MM.1S (cell line): ENCODE data around the gene E2F3.

Source experiments
- DNase-seq: peaks from one replicate; pipeline ENCODE4 v3.0.0-alpha.2; 2015
- H2AFZ ChIP-seq: fragments of 300-600 bp; sonication (generic); 2 replicates; pipeline ENCODE4 v1.6.0; 2016; ENCODE audit warnings: antibody characterized with exemption, low read length
- H3F3A ChIP-seq: fragments of 300-600 bp; sonication (generic); 2 replicates; pipeline ENCODE4 v1.6.1; 2016; ENCODE audit warnings: mild to moderate bottlenecking, antibody characterized with exemption, low read length, moderate library complexity, mixed read lengths; ENCODE audit not compliant: insufficient read depth
- H3K27ac ChIP-seq: fragments of 300-600 bp; sonication (generic); 2 replicates; pipeline ENCODE4 v1.5.1; 2016; ENCODE audit warnings: mild to moderate bottlenecking, low read length
- H3K27me3 ChIP-seq: fragments of 300-600 bp; sonication (generic); replicated peaks from 2 replicates; pipeline ENCODE4 v1.6.0; 2016; ENCODE audit warnings: low read length; ENCODE audit not compliant: insufficient read depth
- H3K36me3 ChIP-seq: fragments of 300-600 bp; sonication (generic); replicated peaks from 2 replicates; pipeline ENCODE4 v1.6.1; 2016; ENCODE audit warnings: mild to moderate bottlenecking, low read length, mixed read lengths; ENCODE audit not compliant: insufficient read depth
- H3K4me1 ChIP-seq: fragments of 300-600 bp; sonication (generic); 2 replicates; pipeline ENCODE4 v1.6.1; 2016; ENCODE audit warnings: low read length, mixed read lengths
- H3K4me2 ChIP-seq: fragments of 300-600 bp; sonication (generic); 2 replicates; pipeline ENCODE4 v1.6.0; 2016; ENCODE audit warnings: low read depth, low read length
- H3K4me3 ChIP-seq: fragments of 300-600 bp; sonication (generic); 2 replicates; pipeline ENCODE4 v1.5.1; 2016; ENCODE audit warnings: low read length, mixed read lengths
- H3K79me2 ChIP-seq: fragments of 300-600 bp; sonication (generic); 2 replicates; pipeline ENCODE4 v1.6.1; 2016; ENCODE audit warnings: mixed run types, low read length, mixed read lengths
- H3K9ac ChIP-seq: fragments of 300-600 bp; sonication (generic); 2 replicates; pipeline ENCODE4 v1.6.1; 2016; ENCODE audit warnings: low read length, mixed read lengths
- H3K9me2 ChIP-seq: fragments of 300-600 bp; sonication (generic); replicated peaks from 2 replicates; pipeline ENCODE4 v1.6.1; 2016; ENCODE audit warnings: mild to moderate bottlenecking, low read length, mixed read lengths; ENCODE audit not compliant: insufficient read depth
- H3K9me3 ChIP-seq: fragments of 300-600 bp; sonication (generic); replicated peaks from 2 replicates; pipeline ENCODE4 v1.6.1; 2016; ENCODE audit warnings: mild to moderate bottlenecking, low read length, mixed read lengths; ENCODE audit not compliant: insufficient read depth
- H4K20me1 ChIP-seq: fragments of 300-600 bp; sonication (generic); 2 replicates; pipeline ENCODE4 v1.6.1; 2016; ENCODE audit warnings: mild to moderate bottlenecking, low read length, moderate library complexity, mixed read lengths; ENCODE audit not compliant: insufficient read depth
- CTCF ChIP-seq: fragments of 300-600 bp; sonication (generic); IDR thresholded peaks from 2 replicates; pipeline ENCODE4 v1.5.1; 2016; ENCODE audit warnings: antibody characterized with exemption, low read length, mixed read lengths
- EZH2 ChIP-seq: fragments of 300-600 bp; sonication (generic); optimal IDR thresholded peaks from 2 replicates; pipeline ENCODE3; 2017; ENCODE audit warnings: low read depth, mild to moderate bottlenecking, antibody characterized with exemption, low read length, mixed read lengths
- EZH2phosphoT487 ChIP-seq: fragments of 300-600 bp; sonication (generic); IDR thresholded peaks from 2 replicates; pipeline ENCODE4 v1.6.1; 2018; ENCODE audit warnings: antibody characterized with exemption, low read length

The E2F3 gene

GRCh38 chr6:20415304-20415703 lies 13.6 kb downstream of the E2F3 start:
- no peaks in the 10 kb centered on the region; the same call in 1 of the 2 replicates for H3K36me3 ChIP-seq
- no peaks in the 10 kb centered on the region for H3K9me3 ChIP-seq
- TF ChIP-seq EZH2phosphoT487: no peak
- TF ChIP-seq EZH2: no peak
- no peak for TF ChIP-seq CTCF
- H3K79me2 ChIP-seq: peaks cover 99% of the 10 kb centered on the region
- H3K4me2 ChIP-seq: no peak overlapping the region
- no peak for DNase-seq
- H3K27me3 ChIP-seq: no peaks in the 10 kb centered on the region
- H3K27ac ChIP-seq: no peak overlapping the region
- peaks cover 29% of the 10 kb centered on the region for H4K20me1 ChIP-seq
- no peaks in the 10 kb centered on the region for H3K9me2 ChIP-seq
- H3K9ac ChIP-seq: no peak overlapping the region
- H3K4me1 ChIP-seq: peaks cover 34% of the 10 kb centered on the region
- H2AFZ ChIP-seq: no peak overlapping the region
- no peak overlapping the region for H3K4me3 ChIP-seq
- peaks cover 2% of the 10 kb centered on the region; the same call in 1 of the 2 replicates for H3F3A ChIP-seq

- Histone ChIP-seq H3K27me3 (no peaks in the 10 kb centered on the region), H3K4me3 (no peak overlapping the region), H3K36me3 (no peaks in the 10 kb centered on the region; the same call in 1 of the 2 replicates), H4K20me1 (peaks cover 29% of the 10 kb centered on the region), H2AFZ (no peak overlapping the region), H3K9ac (no peak overlapping the region), H3F3A (no peaks in the 10 kb centered on the region), H3K9me2 (no peaks in the 10 kb centered on the region), H3K4me2 (peak overlapping the region; percentile 33; the same call in 1 of the 2 replicates), H3K4me1 (peaks cover 28% of the 10 kb centered on the region), H3K9me3 (no peaks in the 10 kb centered on the region), H3K79me2 (peaks cover 99% of the 10 kb centered on the region), H3K27ac (peak overlapping the region; percentile 14; the same call in 1 of the 2 replicates)
- TF ChIP-seq CTCF (no peak), EZH2 (no peak), EZH2phosphoT487 (no peak)
- DNase-seq: no peak
These were observed 14.2 kb downstream of the E2F3 start for GRCh38 chr6:20415712-20416454.

- Histone ChIP-seq H3K27me3 (no peaks in the 10 kb centered on the region), H2AFZ (no peak overlapping the region), H3K79me2 (peaks cover 99% of the 10 kb centered on the region), H3K4me2 (peak overlapping the region; percentile 33; the same call in 1 of the 2 replicates), H4K20me1 (peaks cover 34% of the 10 kb centered on the region), H3K27ac (peak overlapping the region; percentile 14; the same call in 1 of the 2 replicates), H3K4me1 (peaks cover 27% of the 10 kb centered on the region; the same call in 1 of the 2 replicates), H3K9me3 (no peaks in the 10 kb centered on the region), H3K36me3 (no peaks in the 10 kb centered on the region; the same call in 1 of the 2 replicates), H3K9me2 (no peaks in the 10 kb centered on the region), H3K4me3 (no peak overlapping the region), H3K9ac (no peak overlapping the region), H3F3A (no peaks in the 10 kb centered on the region)
- DNase-seq: no peak
- TF ChIP-seq EZH2phosphoT487 (no peak), CTCF (no peak), EZH2 (no peak)
These were observed 15.1 kb downstream of the E2F3 start for GRCh38 chr6:20416567-20417345.
